IMR-90 (cell line): ENCODE results near the gene ARHGAP21. TPM values are rescaled to one million over a fixed set of nuclear protein-coding genes. Genes with fewer than 3 reads are reported as not detected.

Experiments used
- ATAC-seq: fragments of 200-7000 bp; cut with Tn5 transposase; 2 replicates; pipeline ENCODE4 v1.9.1; 2020; ENCODE audit warnings: low read depth, mild to moderate bottlenecking, moderate library complexity
- BruUV-seq: library from RNA; stranded (reverse); fragments of 400-500 nt; replicated peaks from 2 replicates; lab custom pipeline; 2021; lab: Mats Ljungman, UMichigan
- CTCF ChIA-PET: fragments of 300-600 bp; formaldehyde crosslinking; extraction: SDS; loops from one replicate; lab custom pipeline; 2021; ENCODE audit warnings: antibody characterized with exemption; lab: Yijun Ruan, JAX
- POLR2A ChIA-PET: fragments of 300-600 bp; sonication (Branson Sonifier 250); formaldehyde crosslinking; loops from one replicate; lab custom pipeline; 2022; ENCODE audit warnings: antibody characterized with exemption; ENCODE audit not compliant: unreplicated experiment; lab: Charles Lee
- DNase-seq: peaks from one replicate; pipeline ENCODE4 v3.0.0; 2013
- H2AFZ ChIP-seq: replicated peaks from 2 replicates; pipeline ENCODE3; 2013; ENCODE audit warnings: low read length, mild to moderate bottlenecking; ENCODE audit not compliant: poor library complexity
- H2AK5ac ChIP-seq: 2 replicates; pipeline ENCODE4 v1.6.1; 2013; ENCODE audit warnings: low read depth, low read length, inconsistent platforms
- H2AK9ac ChIP-seq: replicated peaks from 2 replicates; pipeline ENCODE3; 2013; ENCODE audit warnings: mild to moderate bottlenecking, low read depth, low read length, moderate library complexity; ENCODE audit not compliant: poor library complexity
- H2BK120ac ChIP-seq: 2 replicates; pipeline ENCODE4 v1.6.1; 2013; ENCODE audit warnings: low read depth, low read length, inconsistent platforms
- H2BK15ac ChIP-seq: 3 replicates; pipeline ENCODE4 v1.6.1; 2013; ENCODE audit warnings: low read depth, low read length, inconsistent platforms
- H2BK20ac ChIP-seq: 2 replicates; pipeline ENCODE4 v1.6.1; 2013; ENCODE audit warnings: low read depth, mild to moderate bottlenecking, inconsistent platforms, low read length, moderate library complexity
- H2BK5ac ChIP-seq: 2 replicates; pipeline ENCODE4 v1.6.1; 2013; ENCODE audit warnings: mild to moderate bottlenecking, low read depth, low read length, inconsistent platforms; ENCODE audit not compliant: poor library complexity, severe bottlenecking
- H3K14ac ChIP-seq: replicated peaks from 2 replicates; pipeline ENCODE4 v1.6.1; 2013; ENCODE audit warnings: low read depth, low read length, inconsistent platforms
- H3K18ac ChIP-seq: 2 replicates; pipeline ENCODE4 v1.6.1; 2013; ENCODE audit warnings: low read depth, low read length, control low read depth
- H3K23ac ChIP-seq: 2 replicates; pipeline ENCODE4 v1.6.1; 2013; ENCODE audit warnings: low read depth, low read length, inconsistent platforms
- H3K27ac ChIP-seq: 2 replicates; pipeline ENCODE4 v1.5.1; 2013; ENCODE audit warnings: mild to moderate bottlenecking, control low read depth, low read length; ENCODE audit not compliant: insufficient read depth
- H3K27me3 ChIP-seq: 2 replicates; pipeline ENCODE4 v1.6.1; 2013; ENCODE audit warnings: low read length; ENCODE audit not compliant: control insufficient read depth, insufficient read depth
- H3K36me3 ChIP-seq: 2 replicates; pipeline ENCODE4 v1.6.1; 2013; ENCODE audit warnings: low read length, mixed read lengths; ENCODE audit not compliant: control insufficient read depth, insufficient read depth
- H3K4ac ChIP-seq: 2 replicates; pipeline ENCODE4 v1.6.1; 2013; ENCODE audit warnings: low read depth, low read length, inconsistent platforms
- H3K4me1 ChIP-seq: 2 replicates; pipeline ENCODE4 v1.6.1; 2013; ENCODE audit warnings: low read length, mixed read lengths; ENCODE audit not compliant: control insufficient read depth, insufficient read depth
- H3K4me2 ChIP-seq: 2 replicates; pipeline ENCODE4 v1.6.1; 2013; ENCODE audit warnings: low read depth, mild to moderate bottlenecking, control low read depth, low read length, moderate library complexity
- H3K4me3 ChIP-seq: 2 replicates; pipeline ENCODE4 v1.5.1; 2013; ENCODE audit warnings: low read depth, mild to moderate bottlenecking, control low read depth, low read length, moderate library complexity; ENCODE audit not compliant: insufficient read depth
- H3K56ac ChIP-seq: 2 replicates; pipeline ENCODE4 v1.6.1; 2013; ENCODE audit warnings: low read length, inconsistent platforms; ENCODE audit not compliant: insufficient read depth; ENCODE audit errors: extremely low read depth
- H3K79me1 ChIP-seq, 2 experiments: 2 replicates each; pipeline ENCODE4 v1.6.1; 2013; ENCODE audit warnings: low read length in 2 of 2, inconsistent platforms in 1 of 2, low read depth in 1 of 2
- H3K9ac ChIP-seq: 2 replicates; pipeline ENCODE4 v1.6.1; 2013; ENCODE audit warnings: low read depth, low read length, control low read depth
- H3K9me1 ChIP-seq: 2 replicates; pipeline ENCODE4 v1.6.1; 2013; ENCODE audit warnings: low read length, inconsistent platforms; ENCODE audit not compliant: insufficient read depth
- H3K9me3 ChIP-seq: 2 replicates; pipeline ENCODE4 v1.6.1; 2013; ENCODE audit warnings: low read length; ENCODE audit not compliant: control insufficient read depth, insufficient read depth
- H4K20me1 ChIP-seq: 2 replicates; pipeline ENCODE4 v1.6.1; 2013; ENCODE audit warnings: low read length, inconsistent platforms; ENCODE audit not compliant: insufficient read depth
- H4K5ac ChIP-seq: 2 replicates; pipeline ENCODE4 v1.6.1; 2013; ENCODE audit warnings: mild to moderate bottlenecking, low read depth, low read length, control low read depth
- H4K8ac ChIP-seq, 2 experiments: 2 replicates each; pipeline ENCODE4 v1.6.1; 2013; ENCODE audit warnings: low read depth in 2 of 2, low read length in 2 of 2, control low read depth in 1 of 2, inconsistent platforms in 1 of 2
- H4K91ac ChIP-seq: 2 replicates; pipeline ENCODE4 v1.6.1; 2013; ENCODE audit warnings: low read depth, low read length, inconsistent platforms; ENCODE audit not compliant: insufficient read depth
- CHD1 ChIP-seq: IDR thresholded peaks from 2 replicates; pipeline ENCODE4 v1.6.1; 2012; ENCODE audit warnings: low read depth, low read length, improper control_type of control experiment
- MAZ ChIP-seq: IDR thresholded peaks from 2 replicates; pipeline ENCODE4 v1.6.1; 2012; ENCODE audit warnings: low read depth, mild to moderate bottlenecking, low read length, improper control_type of control experiment, moderate library complexity, borderline replicate concordance
- SMC3 ChIP-seq: fragments of 150-350 bp; IDR thresholded peaks from 2 replicates; pipeline ENCODE4 v1.6.1; 2016; ENCODE audit warnings: low read depth, mild to moderate bottlenecking, antibody characterized with exemption, low read length, moderate library complexity
- WGBS, 2 experiments: methylation state at CpG; one replicate each; pipeline versions ENCODE4 v1.1.5 to v1.1.7; 2013; ENCODE audit warnings: missing lambda C conversion rate in 2 of 2; ENCODE audit not compliant: insufficient read length in 1 of 2; ENCODE audit errors: extremely low coverage in 2 of 2; 5-methylcytosine and 5-hydroxymethylcytosine counted together
- dilution Hi-C: fragments of 300-500 bp; cut with HindIII; formaldehyde crosslinking; loops from one replicate; pipeline ENCODE4 v1.14.3; 2018; ENCODE audit warnings: low sequenced_read_pairs; ENCODE audit not compliant: unreplicated experiment
- in situ Hi-C: fragments of 300-500 bp; cut with MboI; formaldehyde crosslinking; loops from 3 replicates; pipeline ENCODE4 v1.14.3; 2019; ENCODE audit warnings: low sequenced_read_pairs, inconsistent platforms, mixed read lengths
- intact Hi-C: fragments of 100-400 bp; cut with micrococcal nuclease; formaldehyde crosslinking; loops from 2 replicates; pipeline ENCODE4 v1.10.0; 2022
- polyA plus RNA-seq, 3 experiments: library from polyadenylated mRNA; depleted of rRNA; stranded (reverse); fragments of >200 nt; gene quantifications; 2 replicates each; pipeline ENCODE4 v1.2.3, GENCODE V29; 2012; ENCODE audit warnings: low replicate concordance in 1 of 3
- total RNA-seq: library from RNA; depleted of rRNA; stranded (reverse); fragments of >200 nt; gene quantifications from 2 replicates; pipeline ENCODE4 v1.2.3, GENCODE V29; 2012

The ARHGAP21 gene
- total and polyA plus RNA-seq, 2 of the 4 experiments (the other 2 are of a cell fraction) = 43.3 to 94.3 TPM

GRCh38 chr10:24722676-24723385, 856 bp downstream of the ARHGAP21 start:
- peak overlapping the region; percentile 72; the same call in 1 of the 2 replicates for H4K91ac ChIP-seq
- H2AK9ac ChIP-seq = peak overlapping the region; percentile 90
- CTCF ChIA-PET = interaction anchor here (1.0 kb wide), 1 partner anchor 359 kb away, joined by 3 read pairs; no protein-coding TSS in a partner anchor
- peak overlapping the region; percentile 76; the same call in 1 of the 2 replicates for H3K56ac ChIP-seq
- H3K9me3 ChIP-seq = no peaks in the 10 kb centered on the region
- H2AFZ ChIP-seq = peak overlapping the region; percentile 91
- peak; percentile 8 for ATAC-seq
- TF ChIP-seq MAZ (peak; percentile 36; the same call in 1 of the 2 replicates), CHD1 (no peak; the same call in 1 of the 2 replicates), SMC3 (no peak)
- peak overlapping the region; percentile 49 for H3K27ac ChIP-seq
- in situ Hi-C loops = loop anchor here (25.0 kb wide), 1 partner anchor 239 kb away; the partner anchor contains the start of gene PRTFDC1
- H3K9me1 ChIP-seq = peaks cover 5% of the 10 kb centered on the region
- POLR2A ChIA-PET = interaction anchor here (0.6 kb wide), 2 partner anchors 92 to 125 kb away, joined by 3 to 10 read pairs; no protein-coding TSS in a partner anchor
- H2BK120ac ChIP-seq = peak overlapping the region; percentile 85
- H2BK5ac ChIP-seq = peak overlapping the region; percentile 49
- H2BK15ac ChIP-seq = no peak overlapping the region; the same call in 2 of the 3 replicates
- peak overlapping the region; percentile 92; the same call in 1 of the 2 replicates for H3K23ac ChIP-seq
- intact Hi-C loops = loop anchor here (2.0 kb wide), 1 partner anchor 236 kb away; no protein-coding TSS in a partner anchor
- BruUV-seq = no TSS peak
- 0% methylated on average over 9 of the region's 84 CpGs; no CpG with 5 or more reads in 1 of the 2 experiments for WGBS, 2 experiments
- peak overlapping the region; percentile 70 for H2AK5ac ChIP-seq
- H3K79me1 ChIP-seq = peaks cover 0 to 16% of the 10 kb centered on the region in 2 experiments; a peak in 2 of 4 replicates
- H3K27me3 ChIP-seq = no peaks in the 10 kb centered on the region
- H3K18ac ChIP-seq = peak overlapping the region; percentile 63
- dilution Hi-C loops = no loop called here
- DNase-seq = peak; percentile 40
- peak overlapping the region; percentile 95 for H3K4me2 ChIP-seq
- H2BK20ac ChIP-seq = no peak overlapping the region
- peak overlapping the region; percentile 89 for H3K14ac ChIP-seq
- peak overlapping the region; percentile 89 for H3K4ac ChIP-seq
- peak overlapping the region; percentile 21; the same call in 1 of the 2 replicates for H4K5ac ChIP-seq
- peak overlapping the region; percentile 67 for H3K9ac ChIP-seq
- peaks cover 4% of the 10 kb centered on the region for H3K4me1 ChIP-seq
- H3K36me3 ChIP-seq = peaks cover 6% of the 10 kb centered on the region
- H3K4me3 ChIP-seq = peak overlapping the region; percentile 58
- H4K8ac ChIP-seq = peak overlapping the region in 1 of 2 experiments; percentile 82; a peak in 3 of 4 replicates
- peaks cover 22% of the 10 kb centered on the region for H4K20me1 ChIP-seq
